Endometrial microvascular endothelial cells (primary cell): ENCODE data around the gene ZNF827. TPM values are rescaled to one million over a fixed set of nuclear protein-coding genes. Genes with fewer than 3 reads are reported as not detected.

ENCODE experiments used
- in situ Hi-C: cut with HindIII; loops from 2 replicates; pipeline ENCODE4 v1.10.0; 2017; ENCODE audit warnings: low sequenced_read_pairs, low pct_unique_long_range_greater_than_20kb; ENCODE audit errors: inconsistent ontology term
- total RNA-seq: library from RNA; depleted of rRNA; stranded (reverse); fragments of >200 nt; gene quantifications from one replicate; pipeline ENCODE4 v1.2.3, GENCODE V29; 2015; ENCODE audit errors: inconsistent ontology term

The ZNF827 gene
- total RNA-seq, 1 donor from 2014 or later = 48.9 TPM

DNA sequence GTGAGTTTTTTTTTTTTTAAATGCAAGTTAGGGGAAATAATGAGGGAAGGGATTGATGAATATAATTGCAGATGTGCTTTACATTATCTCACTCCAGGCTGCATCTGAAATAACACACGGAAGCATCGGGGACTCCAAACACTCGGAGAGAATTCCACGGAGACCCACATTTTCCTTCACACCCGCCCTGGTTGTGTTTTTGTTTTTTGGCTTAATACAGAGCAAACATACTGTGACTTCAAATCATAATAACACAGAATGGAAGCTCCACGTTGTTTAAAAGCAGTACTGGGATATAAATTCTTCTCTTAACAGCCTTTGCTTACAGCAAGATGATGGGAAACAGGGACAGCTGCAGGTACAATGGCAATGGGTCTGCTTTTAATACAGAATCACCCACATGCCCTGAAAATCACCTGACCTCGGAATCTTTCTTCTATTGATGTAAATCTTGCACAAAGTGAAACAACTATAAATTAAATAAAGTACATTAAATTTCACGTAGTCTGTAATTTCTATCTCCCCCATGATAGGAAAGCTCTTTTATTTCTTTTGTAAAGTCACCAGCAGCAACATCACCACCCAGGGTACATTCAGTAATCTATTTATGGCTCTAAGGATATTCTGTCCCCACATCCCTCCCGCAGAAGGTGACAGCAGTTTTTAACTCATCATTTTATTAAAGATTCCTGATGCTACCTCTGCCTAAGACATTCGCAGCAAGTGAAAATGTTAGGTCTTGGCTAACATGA is 119.3 kb downstream of the ZNF827 start:
- in situ Hi-C loops = no loop called here

- in situ Hi-C loops = no loop called here
Measured at GRCh38 chr4:145818011-145818410, 120.6 kb downstream of the ZNF827 start.

DNA sequence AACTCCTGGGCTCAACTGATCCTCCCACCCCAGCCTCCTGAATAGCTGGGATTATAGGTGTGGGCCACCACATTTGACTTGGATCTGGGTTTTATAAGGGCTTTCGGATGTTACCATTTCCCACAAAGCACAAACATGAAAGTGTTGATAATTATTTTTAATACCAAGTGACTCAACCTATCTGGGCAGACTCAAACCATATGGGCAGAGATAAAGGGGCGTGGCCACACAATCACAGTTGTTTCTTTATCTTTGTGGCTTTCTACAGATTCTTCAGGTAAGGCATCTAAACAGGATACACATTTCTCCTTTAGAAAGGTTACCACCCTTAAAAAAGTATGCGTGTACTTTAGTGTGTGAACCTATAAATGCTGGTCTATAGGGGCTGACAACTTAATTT is 122.5 kb downstream of the ZNF827 start:
- in situ Hi-C loops = no loop called here

- in situ Hi-C loops = no loop called here
Measured at GRCh38 chr4:145815626-145816025, 123.0 kb downstream of the ZNF827 start.

GRCh38 chr4:145815027-145815612 is 123.5 kb downstream of the ZNF827 start:
- in situ Hi-C loops = no loop called here

GRCh38 chr4:145814246-145814645 is 124.4 kb downstream of the ZNF827 start:
- in situ Hi-C loops = no loop called here

DNA sequence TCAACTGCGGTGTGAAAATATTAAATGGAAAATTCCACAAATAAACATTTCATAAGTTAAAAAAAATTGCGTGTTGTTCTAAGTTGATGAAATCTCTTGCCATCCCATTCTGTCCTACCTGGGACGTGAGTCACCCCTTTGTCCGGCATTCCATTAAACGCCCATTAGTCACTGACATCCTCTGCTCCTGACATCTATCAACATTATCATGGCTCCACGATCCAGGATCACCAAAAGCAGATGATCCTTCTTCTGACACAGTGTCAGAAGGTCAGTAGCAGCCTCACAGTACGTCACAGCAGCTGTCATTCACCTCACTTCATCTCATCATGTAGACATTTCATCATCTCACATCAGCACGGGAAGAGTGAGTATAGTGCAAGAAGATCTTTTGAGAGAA is 125.7 kb downstream of the ZNF827 start:
- in situ Hi-C loops = no loop called here

- in situ Hi-C loops = no loop called here
Measured at GRCh38 chr4:145808848-145809512, 129.6 kb downstream of the ZNF827 start.

- in situ Hi-C loops = no loop called here
Measured at GRCh38 chr4:145808021-145808650, 130.5 kb downstream of the ZNF827 start.

DNA sequence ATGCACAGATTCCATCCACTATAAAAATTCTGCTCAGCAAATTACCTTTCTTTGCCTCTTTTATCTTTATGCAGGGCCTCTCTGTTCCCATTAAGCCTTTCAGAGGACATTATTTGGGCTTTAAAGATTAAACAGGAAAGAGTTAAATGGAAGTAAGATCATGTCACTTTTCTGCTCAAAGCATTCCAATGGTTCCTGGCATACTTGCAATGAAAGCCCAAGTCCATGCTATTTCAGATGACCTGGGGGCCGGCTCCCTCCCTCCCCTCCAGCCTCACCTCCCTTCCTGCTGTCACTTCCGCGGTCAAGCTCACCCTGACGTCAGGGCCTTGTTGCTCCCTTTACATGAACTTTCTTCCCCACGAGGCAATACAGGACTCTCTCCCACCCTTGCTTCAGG is 133.1 kb downstream of the ZNF827 start:
- in situ Hi-C loops = no loop called here

DNA sequence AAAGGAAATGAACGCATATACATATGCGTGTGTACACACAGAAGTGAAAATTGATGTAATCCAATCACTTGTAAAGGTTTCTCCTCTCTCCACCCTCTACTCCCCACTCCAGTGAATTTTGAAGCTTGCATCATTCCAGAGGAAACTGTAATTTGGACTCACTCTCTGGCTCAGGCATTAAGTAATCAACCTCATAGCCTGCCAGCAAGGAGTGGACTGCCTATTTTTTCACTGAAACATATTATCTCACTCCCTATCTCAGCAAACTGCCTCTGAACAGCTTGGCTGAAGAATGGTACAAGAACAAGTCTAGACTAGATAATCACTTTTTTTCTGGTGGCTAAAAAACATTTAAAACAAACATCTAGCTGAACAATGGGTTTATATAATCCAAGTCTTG is 134.5 kb downstream of the ZNF827 start:
- in situ Hi-C loops = no loop called here

- in situ Hi-C loops = no loop called here
Measured at GRCh38 chr4:145799223-145799622, 139.4 kb downstream of the ZNF827 start.

DNA sequence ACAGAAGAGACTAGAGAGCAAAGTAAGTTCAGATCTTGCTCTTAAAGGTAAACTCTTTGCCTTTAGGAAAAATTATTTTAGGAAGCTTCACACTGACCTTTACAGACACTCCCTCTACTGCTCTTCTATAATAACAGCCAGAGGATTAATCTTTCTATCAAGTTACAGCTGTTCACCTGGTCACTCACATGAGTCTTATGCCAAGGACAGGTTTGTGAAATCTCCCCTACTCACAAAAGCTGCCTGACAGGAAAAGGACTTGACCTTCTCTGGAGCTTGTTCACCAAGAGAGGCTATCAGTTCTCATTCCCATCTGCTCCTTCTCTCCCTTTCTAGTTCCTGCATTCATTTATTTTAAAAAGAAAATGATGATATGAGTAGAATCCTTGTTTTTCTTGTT is 141.3 kb downstream of the ZNF827 start:
- in situ Hi-C loops = no loop called here

DNA sequence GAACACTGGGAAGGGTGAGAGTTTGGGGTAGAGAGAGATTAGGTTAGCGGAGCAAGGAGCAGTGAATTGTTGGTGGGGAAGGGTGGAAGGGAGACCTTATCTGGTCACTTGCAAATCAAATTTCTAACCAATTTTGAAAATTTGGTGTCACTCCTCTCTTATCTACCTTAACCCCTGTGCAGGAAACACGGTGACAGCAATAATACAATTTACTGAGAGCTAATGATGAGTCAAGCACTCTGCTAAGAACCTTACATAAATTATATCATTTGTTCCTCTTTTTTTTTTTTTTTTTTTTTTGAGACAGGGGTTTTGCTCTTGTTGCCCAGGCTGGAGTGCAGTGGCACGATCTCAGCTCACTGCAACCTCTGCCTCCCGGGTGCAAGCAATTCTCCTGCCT is 142.3 kb downstream of the ZNF827 start:
- in situ Hi-C loops = no loop called here

DNA sequence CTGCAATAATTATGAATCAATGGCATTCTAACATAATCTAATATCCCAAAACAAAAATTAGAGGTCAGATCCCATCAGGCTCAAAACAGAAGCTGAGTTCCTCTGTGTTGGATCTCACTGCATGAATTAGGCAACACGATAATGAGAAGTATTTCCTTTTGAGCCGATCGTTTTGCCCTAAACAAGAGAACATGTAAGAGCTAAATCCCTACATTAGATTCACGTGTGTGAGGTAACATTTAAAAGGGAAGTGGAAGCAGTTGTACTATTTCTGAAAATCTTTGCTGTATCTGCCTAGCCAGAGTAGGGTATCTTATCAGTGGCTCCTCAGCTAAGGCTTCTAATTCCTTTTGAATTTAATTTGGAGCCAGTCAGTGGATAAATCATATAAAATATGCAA is 143.1 kb downstream of the ZNF827 start:
- in situ Hi-C loops = no loop called here

- in situ Hi-C loops = no loop called here
Measured at GRCh38 chr4:145792429-145792828, 146.2 kb downstream of the ZNF827 start.

- in situ Hi-C loops = no loop called here
Measured at GRCh38 chr4:145791988-145792387, 146.6 kb downstream of the ZNF827 start.

- in situ Hi-C loops = no loop called here
Measured at GRCh38 chr4:145788755-145789154, 149.9 kb downstream of the ZNF827 start.

- in situ Hi-C loops = no loop called here
Measured at GRCh38 chr4:145786830-145787229, 151.8 kb downstream of the ZNF827 start.

DNA sequence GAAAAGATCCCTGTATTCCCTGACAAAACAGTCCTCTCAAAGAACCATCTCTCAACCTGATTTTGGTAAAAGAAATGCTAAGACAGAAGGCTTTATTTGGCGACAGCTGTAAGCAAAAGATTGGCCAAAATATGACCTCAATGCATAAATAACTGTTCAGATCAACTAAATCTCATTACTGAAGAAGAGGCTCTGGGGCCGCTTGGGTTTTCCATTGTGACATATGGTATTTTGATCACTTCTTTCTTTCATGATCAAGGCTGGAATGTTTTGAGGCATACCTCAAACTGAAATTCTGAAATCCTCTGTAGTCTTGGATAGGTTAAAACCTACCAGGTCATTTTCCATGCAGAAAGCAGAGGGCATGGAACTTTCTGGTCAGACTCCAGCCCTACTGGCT is 152.4 kb downstream of the ZNF827 start:
- in situ Hi-C loops = no loop called here
